Stimulated activated CD4-positive, alpha-beta T cell treated with anti-CD3 and anti-CD28 coated beads, Interleukin-2, amount 100 ng/mL, for 48 hours (primary cell): Measurements from ENCODE around the gene AKR7A2.
"Not testable (repeated sequence)": the region's sequence is repeated elsewhere in the genome, so short reads cannot be mapped to it uniquely, and the experiment has no call there.

Source experiments
- DNase-seq, 2 donors: peaks; one replicate each; pipeline ENCODE4 v3.0.0-alpha.2; 2020

The AKR7A2 gene

GRCh38 chr1:19324665-19324990 is 12.7 kb upstream of the AKR7A2 start:
- no peak for DNase-seq

GRCh38 chr1:19323987-19324664 is 12.2 kb upstream of the AKR7A2 start:
- no peak for DNase-seq

GRCh38 chr1:19322481-19322880 is 10.5 kb upstream of the AKR7A2 start:
- no peak for DNase-seq

DNA sequence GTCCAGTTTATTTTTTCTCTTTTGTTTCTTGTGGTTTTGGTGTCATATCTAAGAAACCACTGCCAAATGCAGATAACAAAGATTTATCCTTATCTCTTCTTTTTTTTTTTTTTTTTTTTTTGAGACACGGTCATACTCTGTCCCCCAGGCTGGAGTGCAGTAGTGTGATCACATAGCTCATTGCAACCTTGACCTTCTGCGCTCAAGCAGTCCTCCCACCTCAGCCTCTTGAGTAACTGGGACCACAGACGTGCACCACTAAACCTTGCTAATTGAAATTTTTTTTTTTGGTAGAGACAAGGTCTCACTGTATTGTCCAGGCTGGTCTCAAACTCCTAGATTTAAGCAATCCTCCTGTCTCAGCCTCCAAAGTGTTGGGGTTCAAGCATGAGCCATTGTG is 9.1 kb upstream of the AKR7A2 start:
- no peak for DNase-seq

DNA sequence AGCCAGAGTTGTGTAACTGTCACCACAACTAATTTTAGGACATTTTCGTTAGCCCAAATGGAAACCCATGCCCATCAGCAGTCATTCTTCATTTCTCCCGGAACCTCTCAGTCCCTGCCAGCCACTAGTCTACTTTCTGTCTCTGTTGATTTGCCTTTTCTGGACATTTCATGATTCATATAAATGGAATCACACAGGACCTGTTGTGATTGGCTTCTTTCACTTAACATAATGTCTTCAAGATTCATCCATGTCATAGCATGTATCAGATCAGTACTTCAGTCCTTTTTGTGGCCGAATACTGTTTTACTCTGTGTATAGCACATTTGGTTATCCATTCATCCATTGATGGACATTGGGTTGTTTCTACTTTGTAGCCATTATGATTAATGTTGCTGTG is 7.3 kb upstream of the AKR7A2 start:
- DNase-seq = no peak

DNA sequence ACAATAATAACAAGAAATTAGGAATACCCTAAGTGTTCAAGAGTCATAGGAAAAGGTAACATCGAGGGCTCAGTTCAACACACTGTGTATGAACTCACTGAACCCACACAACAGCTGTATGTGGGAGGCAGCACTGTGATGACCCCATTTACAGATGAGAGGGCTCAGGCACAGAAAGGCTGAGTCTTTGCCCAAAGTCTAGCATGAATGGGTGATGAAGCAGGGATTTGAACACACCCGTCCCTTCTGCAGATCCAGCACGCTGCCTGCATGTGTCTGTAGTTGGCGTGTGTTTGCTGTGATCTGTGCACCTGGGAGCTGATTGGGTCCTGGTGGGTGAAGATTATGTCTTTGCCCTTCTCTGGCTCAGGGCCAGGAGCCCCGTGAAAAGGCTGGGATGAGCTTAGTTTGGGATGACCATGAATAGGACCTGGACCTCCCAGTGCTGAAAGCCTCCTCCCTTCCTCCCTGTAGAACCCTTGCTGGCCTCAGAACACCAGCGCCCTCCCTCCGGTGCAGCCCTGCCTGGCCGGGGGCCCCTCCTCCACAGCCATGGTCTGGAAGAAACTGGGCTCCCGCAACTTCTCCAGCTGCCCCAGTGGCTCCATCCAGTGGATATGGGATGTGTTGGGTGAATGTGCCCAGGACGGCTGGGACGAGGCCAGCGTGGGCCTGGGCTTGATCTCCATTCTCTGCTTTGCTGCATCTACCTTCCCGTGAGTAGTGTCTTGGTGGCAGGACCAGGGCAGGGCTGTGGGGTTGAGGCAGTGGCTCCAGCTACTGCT is 5.4 kb upstream of the AKR7A2 start:
- DNase-seq = no peak

- no peak for DNase-seq
Observed at GRCh38 chr1:19315378-19316198, 3.6 kb upstream of the AKR7A2 start.

GRCh38 chr1:19313961-19314882 is 2.3 kb upstream of the AKR7A2 start:
- no peak for DNase-seq

GRCh38 chr1:19313636-19313959 is 1.7 kb upstream of the AKR7A2 start:
- DNase-seq = no peak

GRCh38 chr1:19312782-19313635 is 1.1 kb upstream of the AKR7A2 start:
- no peak for DNase-seq

GRCh38 chr1:19311503-19311930 is 427 bp downstream of the AKR7A2 start:
- no peak for DNase-seq

GRCh38 chr1:19310720-19311502 is 1.0 kb downstream of the AKR7A2 start:
- no peak for DNase-seq

DNA sequence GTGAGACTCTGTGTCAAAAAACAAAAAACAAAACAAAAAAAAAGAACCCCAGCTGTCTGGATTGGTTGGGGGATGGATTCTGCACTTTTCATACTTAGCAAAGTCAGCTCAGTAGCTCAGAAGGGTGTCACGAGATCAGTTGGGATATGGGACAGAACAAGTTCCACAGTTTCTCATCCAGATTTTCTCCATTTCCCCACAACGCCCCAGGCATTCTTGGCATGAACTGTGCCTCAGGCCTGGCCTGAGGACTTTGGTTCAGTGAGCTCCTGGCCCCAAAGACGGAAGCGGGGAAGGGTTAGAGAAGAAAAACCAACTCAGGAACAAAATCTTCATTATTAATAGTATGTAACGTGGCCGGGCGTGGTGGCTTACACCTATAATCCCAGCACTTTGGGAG is 1.9 kb downstream of the AKR7A2 start:
- no peak for DNase-seq

GRCh38 chr1:19309123-19309813 is 2.7 kb downstream of the AKR7A2 start:
- DNase-seq = no peak

GRCh38 chr1:19308509-19308907 is 3.4 kb downstream of the AKR7A2 start:
- no peak for DNase-seq

DNA sequence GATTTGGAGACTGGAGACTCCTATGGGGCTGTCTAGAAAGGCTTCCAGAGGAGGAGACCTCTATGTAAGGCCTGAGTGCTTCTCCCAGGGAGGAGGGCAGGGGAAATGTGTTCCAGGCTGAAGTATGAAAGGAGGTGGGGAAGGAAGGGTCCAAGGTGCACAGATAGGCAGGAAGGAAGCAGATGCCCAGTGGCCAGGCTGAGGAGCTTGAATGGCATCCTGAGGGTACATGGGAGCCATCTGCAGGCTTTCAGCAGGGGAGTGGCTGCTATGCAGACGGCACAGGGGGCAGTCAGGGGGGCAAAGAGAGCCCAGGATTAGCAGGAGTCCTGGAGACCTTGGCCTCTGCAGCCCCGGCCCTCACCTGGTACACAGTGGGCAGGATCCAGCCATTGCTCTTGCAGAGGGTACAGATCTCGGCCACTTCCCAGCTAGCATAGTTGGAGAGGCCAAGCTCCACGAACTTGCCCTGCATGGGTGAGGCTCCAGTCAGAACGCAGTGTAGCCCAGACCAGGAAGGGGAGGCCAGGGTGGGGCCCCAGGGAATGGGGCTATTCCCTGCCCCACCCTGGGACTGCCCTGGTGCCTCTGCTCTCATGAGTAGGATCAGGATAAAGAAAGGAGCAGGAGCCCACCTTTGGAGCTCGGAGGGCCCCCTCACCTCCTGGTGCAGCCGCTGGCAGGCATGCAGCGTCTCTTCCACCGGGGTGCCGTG is 4.0 kb downstream of the AKR7A2 start:
- DNase-seq = no peak

DNA sequence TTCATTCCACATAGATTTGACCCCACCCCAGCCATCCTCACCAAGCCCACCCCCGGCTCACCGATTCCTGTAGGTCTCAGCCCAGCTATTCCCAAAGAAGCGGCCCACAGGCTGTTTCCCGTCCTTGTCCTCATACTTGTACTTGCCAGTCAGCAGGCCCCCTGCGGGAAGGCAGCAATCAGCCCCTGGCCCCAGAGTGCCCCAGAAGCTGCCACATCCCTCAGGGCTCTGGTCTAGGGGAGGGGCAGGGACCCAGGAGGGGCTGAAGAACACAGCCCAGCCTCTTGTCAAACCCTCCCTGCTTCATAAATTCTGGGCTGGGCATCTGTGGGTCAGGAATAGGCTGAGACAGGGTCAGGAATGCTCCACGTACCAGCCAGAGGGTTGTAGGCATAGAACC is 5.0 kb downstream of the AKR7A2 start:
- no peak for DNase-seq

GRCh38 chr1:19305880-19306279 is 6.1 kb downstream of the AKR7A2 start:
- no peak for DNase-seq

GRCh38 chr1:19304081-19304480 is 7.9 kb downstream of the AKR7A2 start:
- not testable (repeated sequence) for DNase-seq

GRCh38 chr1:19300211-19300610 is 11.7 kb downstream of the AKR7A2 start:
- DNase-seq = no peak
